Fibroblast of mammary gland (primary cell): ENCODE measurements around the gene ZNF732.
"Not testable (repeated sequence)": the region's sequence is repeated elsewhere in the genome, so short reads cannot be mapped to it uniquely, and the experiment has no call there.

Experiments
- DNase-seq: peaks from one replicate; pipeline ENCODE4 v3.0.0-alpha.2; 2010; ENCODE audit warnings: low read depth
- H3K4me3 ChIP-seq: 2 replicates; pipeline ENCODE4 v1.5.1; 2011; ENCODE audit warnings: low read depth, mild to moderate bottlenecking, low read length, moderate library complexity; ENCODE audit not compliant: control insufficient read depth
- TF ChIP-seq, protein P1 (sequence below): conservative IDR thresholded peaks from 2 replicates; pipeline ENCODE4 v1.5.1; 2011; ENCODE audit warnings: low read depth, low read length, inconsistent platforms; ENCODE audit not compliant: control insufficient read depth, insufficient read depth

The ZNF732 gene

DNA sequence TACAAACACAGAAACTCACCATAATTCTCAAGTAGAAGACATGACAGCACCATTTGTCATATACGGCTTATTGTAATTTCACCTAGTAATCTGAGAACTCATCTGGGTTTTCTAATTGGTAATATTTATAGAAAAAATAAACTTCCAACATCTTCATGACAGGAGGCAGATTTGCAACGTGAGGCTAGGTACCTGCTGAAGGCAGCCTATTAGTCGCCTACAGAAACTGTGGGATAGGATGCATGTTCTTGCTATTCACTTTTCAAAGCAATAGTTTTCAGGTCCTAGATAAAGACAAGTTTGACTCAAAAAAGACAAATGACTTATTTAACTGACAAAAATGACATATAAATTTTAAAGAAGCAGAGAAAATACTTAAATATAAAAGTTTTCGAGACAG lies 2.9 kb downstream of the ZNF732 start:
- DNase-seq = no peak
- no peak overlapping the region for H3K4me3 ChIP-seq
- TF ChIP-seq, protein P1, sequence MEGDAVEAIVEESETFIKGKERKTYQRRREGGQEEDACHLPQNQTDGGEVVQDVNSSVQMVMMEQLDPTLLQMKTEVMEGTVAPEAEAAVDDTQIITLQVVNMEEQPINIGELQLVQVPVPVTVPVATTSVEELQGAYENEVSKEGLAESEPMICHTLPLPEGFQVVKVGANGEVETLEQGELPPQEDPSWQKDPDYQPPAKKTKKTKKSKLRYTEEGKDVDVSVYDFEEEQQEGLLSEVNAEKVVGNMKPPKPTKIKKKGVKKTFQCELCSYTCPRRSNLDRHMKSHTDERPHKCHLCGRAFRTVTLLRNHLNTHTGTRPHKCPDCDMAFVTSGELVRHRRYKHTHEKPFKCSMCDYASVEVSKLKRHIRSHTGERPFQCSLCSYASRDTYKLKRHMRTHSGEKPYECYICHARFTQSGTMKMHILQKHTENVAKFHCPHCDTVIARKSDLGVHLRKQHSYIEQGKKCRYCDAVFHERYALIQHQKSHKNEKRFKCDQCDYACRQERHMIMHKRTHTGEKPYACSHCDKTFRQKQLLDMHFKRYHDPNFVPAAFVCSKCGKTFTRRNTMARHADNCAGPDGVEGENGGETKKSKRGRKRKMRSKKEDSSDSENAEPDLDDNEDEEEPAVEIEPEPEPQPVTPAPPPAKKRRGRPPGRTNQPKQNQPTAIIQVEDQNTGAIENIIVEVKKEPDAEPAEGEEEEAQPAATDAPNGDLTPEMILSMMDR = no peak

DNA sequence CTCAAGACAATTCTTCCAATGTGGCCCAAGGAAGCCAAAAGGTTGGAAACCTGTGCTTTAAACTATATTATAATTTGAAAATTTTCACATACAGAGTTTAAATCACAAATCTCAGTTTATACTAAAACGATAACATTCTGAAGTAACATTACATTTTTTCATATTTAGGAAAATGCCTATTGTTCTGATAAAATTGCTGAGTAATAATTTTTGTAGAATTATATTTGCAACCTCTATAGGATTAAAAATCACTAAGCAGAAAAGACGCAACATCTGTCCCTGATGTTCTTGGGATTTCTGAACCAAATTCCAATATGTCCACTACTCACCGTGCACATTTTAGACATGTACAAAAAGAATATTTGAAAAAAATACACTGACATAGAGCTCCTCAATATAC lies 10.5 kb downstream of the ZNF732 start:
- no peak for DNase-seq
- no peak overlapping the region for H3K4me3 ChIP-seq
- TF ChIP-seq, protein P1 = no peak

DNA sequence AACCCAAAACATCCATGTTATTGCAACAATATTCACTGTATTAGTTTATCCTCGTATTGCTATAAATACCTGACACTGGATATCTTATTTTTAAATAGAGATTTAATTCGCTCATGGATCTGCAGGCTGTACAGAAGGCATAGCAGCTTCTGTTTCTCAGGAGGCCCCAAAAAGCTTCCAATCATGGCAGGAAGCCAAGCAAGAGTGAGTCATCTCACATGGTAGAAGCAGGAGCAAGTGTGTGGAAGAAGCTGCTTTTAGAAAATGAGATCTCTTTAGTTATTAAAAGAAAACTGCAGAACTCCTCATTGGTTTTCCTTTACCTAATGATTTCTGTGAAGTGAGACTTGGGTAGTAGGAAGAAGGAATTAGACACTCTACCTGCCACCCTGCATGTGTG lies 16.4 kb downstream of the ZNF732 start:
- TF ChIP-seq, protein P1 = no peak
- peak; percentile 23 for DNase-seq
- H3K4me3 ChIP-seq = no peak overlapping the region

DNA sequence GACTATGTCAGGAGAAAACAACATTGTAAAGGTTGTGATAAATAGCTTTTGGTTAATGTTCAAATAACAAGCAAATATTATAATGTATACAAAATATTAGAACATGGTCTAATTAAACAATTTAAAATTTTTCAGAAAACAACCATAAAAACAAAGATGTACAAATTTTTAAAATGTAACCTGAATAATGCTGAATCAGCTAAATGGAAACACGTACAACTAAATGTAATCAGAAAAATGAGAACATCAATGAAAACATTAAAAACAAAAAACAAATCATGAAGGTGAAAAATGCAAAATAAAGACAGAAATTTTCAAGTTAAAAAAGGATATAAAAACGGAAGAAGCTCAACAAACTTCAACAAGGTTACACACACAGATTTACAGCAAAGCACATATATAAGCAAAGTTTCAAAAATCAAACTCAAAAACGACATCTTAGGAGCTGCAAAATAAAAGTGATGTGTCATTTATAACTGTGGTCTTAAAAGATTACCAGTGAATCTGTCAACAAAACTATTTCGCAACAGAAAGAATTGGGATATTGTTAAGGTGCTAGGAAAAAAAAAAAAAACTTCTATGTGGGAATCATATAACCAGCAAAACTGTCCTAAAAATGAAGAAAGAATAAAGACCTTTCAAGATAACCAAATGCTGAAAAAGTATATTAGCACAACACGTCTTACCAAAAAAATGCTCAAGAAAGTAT lies 31.8 kb downstream of the ZNF732 start:
- no peak for DNase-seq
- TF ChIP-seq, protein P1 = no peak
- H3K4me3 ChIP-seq = no peak overlapping the region

DNA sequence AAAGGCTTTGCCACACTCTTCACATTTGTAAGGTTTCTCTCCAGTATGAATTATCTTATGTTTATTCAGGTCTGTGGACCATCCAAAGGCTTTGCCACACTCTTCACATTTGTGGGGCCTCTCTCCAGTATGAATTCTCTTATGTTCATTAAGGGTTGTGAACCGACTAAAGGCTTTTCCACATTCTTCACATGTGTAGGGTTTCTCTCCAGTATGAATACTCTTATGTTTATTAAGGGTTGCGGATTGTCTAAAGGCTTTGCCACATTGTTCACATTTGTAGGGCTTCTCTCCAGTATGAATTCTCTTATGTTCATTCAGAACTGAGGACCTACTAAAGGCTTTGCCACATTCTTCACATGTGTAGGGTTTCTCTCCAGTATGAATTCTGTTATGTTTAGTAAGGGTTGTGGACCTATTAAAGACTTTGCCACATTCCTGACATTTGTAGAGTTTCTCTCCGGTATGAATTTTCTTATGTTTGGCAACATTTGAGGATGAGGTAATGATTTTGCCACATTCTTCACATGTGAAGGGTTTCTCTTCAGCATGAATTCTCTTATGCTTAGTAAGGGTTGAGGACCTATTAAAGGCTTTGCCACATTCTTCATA lies 33.7 kb downstream of the ZNF732 start:
- TF ChIP-seq, protein P1 = no peak
- H3K4me3 ChIP-seq = no peak overlapping the region
- DNase-seq = no peak

DNA sequence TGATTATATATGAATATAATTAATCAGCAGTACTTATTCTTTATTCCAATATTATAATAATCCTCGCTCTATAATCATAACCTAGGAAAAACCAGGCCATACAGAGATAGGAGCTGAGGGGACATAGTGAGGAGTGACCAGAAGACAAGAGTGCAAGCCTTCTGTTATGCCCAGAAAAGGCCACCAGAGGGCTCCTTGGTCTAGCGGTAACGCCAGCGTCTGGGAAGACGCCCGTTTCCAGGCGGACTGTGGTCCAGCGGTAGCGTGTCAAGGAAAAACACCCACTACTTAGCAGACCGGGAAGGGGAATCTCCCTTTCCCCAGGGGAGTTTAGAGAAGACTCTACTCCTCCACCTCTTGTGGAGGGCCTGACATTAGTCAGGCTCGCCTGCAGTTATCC lies 46.0 kb downstream of the ZNF732 start:
- H3K4me3 ChIP-seq, DNase-seq: not testable (repeated sequence)
- TF ChIP-seq, protein P1 = peak; percentile 6
